HCT116 (cell line): ENCODE data around the gene SPPL2C.

ENCODE experiments used
- EZH2 ChIP-seq: fragments of 200-600 bp; sonication (generic); IDR thresholded peaks from 2 replicates; pipeline ENCODE4 v1.6.1; 2017; ENCODE audit warnings: antibody characterized with exemption, mixed run types
- EZH2phosphoT487 ChIP-seq: fragments of 200-600 bp; IDR thresholded peaks from 2 replicates; pipeline ENCODE4 v1.6.1; 2018; ENCODE audit warnings: antibody characterized with exemption, borderline replicate concordance
- MAX ChIP-seq: IDR thresholded peaks from 2 replicates; pipeline ENCODE4 v1.6.1; 2012
- POLR2A ChIP-seq: IDR thresholded peaks from 2 replicates; pipeline ENCODE4 v1.7.0; 2011; ENCODE audit warnings: borderline replicate concordance; ENCODE audit not compliant: insufficient read depth, insufficient read length; ENCODE audit errors: extremely low read depth
- POLR2AphosphoS5 ChIP-seq: IDR thresholded peaks from 2 replicates; pipeline ENCODE4 v1.6.1; 2011; ENCODE audit warnings: mild to moderate bottlenecking, low read depth, low read length, moderate library complexity
- SIN3A ChIP-seq: IDR thresholded peaks from 2 replicates; pipeline ENCODE4 v1.6.1; 2012; ENCODE audit warnings: low read depth
- ZFX ChIP-seq: fragments of 450-650 bp; IDR thresholded peaks from 2 replicates; pipeline ENCODE4 v1.6.1; 2017
- ZNF274 ChIP-seq: fragments of 200-500 bp; sonication (Bioruptor generic); IDR thresholded peaks from 2 replicates; pipeline ENCODE4 v1.6.1; 2014; ENCODE audit warnings: mild to moderate bottlenecking, low read depth, low read length, inconsistent platforms
- TF ChIP-seq, protein P1 (sequence below), 3 experiments: fragments of 200-600 bp in 1 of 3; sonication (generic) in 1 of 3; IDR thresholded peaks in 2 of 3; conservative IDR thresholded peaks in 1 of 3; 2 replicates each; pipeline ENCODE4 v1.5.1; 2012 to 2017; ENCODE audit warnings: low read depth in 2 of 3, low read length in 2 of 3, antibody characterized with exemption in 1 of 3, borderline replicate concordance in 1 of 3, control low read depth in 1 of 3, mild to moderate bottlenecking in 1 of 3, mixed read lengths in 1 of 3, mixed run types in 1 of 3, moderate library complexity in 1 of 3; ENCODE audit not compliant: insufficient read depth in 1 of 3
- TF ChIP-seq, protein P2 (sequence below): IDR thresholded peaks from 2 replicates; pipeline ENCODE4 v1.6.1; 2011; ENCODE audit warnings: mild to moderate bottlenecking, low read length, moderate library complexity; ENCODE audit not compliant: insufficient replicate concordance; ENCODE audit errors: extremely low read depth

- TF ChIP-seq, protein P1, sequence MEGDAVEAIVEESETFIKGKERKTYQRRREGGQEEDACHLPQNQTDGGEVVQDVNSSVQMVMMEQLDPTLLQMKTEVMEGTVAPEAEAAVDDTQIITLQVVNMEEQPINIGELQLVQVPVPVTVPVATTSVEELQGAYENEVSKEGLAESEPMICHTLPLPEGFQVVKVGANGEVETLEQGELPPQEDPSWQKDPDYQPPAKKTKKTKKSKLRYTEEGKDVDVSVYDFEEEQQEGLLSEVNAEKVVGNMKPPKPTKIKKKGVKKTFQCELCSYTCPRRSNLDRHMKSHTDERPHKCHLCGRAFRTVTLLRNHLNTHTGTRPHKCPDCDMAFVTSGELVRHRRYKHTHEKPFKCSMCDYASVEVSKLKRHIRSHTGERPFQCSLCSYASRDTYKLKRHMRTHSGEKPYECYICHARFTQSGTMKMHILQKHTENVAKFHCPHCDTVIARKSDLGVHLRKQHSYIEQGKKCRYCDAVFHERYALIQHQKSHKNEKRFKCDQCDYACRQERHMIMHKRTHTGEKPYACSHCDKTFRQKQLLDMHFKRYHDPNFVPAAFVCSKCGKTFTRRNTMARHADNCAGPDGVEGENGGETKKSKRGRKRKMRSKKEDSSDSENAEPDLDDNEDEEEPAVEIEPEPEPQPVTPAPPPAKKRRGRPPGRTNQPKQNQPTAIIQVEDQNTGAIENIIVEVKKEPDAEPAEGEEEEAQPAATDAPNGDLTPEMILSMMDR (IDR thresholded peaks at IDR 0.05 in 2 of 3, conservative IDR thresholded peaks at IDR 0.05 in 1 of 3; ENCODE audit: borderline replicate concordance in 1 of 3, insufficient read depth in 1 of 3, low read depth in 2 of 3, low read length in 2 of 3): no peak
- TF ChIP-seq EZH2 (no peak), POLR2A (no peak), EZH2phosphoT487 (no peak), ZFX (no peak), MAX (no peak), SIN3A (no peak), POLR2AphosphoS5 (no peak), ZNF274 (no peak)
- TF ChIP-seq, protein P2, sequence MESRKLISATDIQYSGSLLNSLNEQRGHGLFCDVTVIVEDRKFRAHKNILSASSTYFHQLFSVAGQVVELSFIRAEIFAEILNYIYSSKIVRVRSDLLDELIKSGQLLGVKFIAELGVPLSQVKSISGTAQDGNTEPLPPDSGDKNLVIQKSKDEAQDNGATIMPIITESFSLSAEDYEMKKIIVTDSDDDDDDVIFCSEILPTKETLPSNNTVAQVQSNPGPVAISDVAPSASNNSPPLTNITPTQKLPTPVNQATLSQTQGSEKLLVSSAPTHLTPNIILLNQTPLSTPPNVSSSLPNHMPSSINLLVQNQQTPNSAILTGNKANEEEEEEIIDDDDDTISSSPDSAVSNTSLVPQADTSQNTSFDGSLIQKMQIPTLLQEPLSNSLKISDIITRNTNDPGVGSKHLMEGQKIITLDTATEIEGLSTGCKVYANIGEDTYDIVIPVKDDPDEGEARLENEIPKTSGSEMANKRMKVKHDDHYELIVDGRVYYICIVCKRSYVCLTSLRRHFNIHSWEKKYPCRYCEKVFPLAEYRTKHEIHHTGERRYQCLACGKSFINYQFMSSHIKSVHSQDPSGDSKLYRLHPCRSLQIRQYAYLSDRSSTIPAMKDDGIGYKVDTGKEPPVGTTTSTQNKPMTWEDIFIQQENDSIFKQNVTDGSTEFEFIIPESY: no peak
These were observed 25.0 kb upstream of the SPPL2C start for GRCh38 chr17:45819632-45820031.
